ENCODE data around the gene TUBB4B. TPM values are rescaled to one million over a fixed set of nuclear protein-coding genes. Genes with fewer than 3 reads are reported as not detected.

The TUBB4B gene
- total RNA-seq, 4 donors from 2014 or later, result 92.0 to 213 (median 150) TPM

DNA sequence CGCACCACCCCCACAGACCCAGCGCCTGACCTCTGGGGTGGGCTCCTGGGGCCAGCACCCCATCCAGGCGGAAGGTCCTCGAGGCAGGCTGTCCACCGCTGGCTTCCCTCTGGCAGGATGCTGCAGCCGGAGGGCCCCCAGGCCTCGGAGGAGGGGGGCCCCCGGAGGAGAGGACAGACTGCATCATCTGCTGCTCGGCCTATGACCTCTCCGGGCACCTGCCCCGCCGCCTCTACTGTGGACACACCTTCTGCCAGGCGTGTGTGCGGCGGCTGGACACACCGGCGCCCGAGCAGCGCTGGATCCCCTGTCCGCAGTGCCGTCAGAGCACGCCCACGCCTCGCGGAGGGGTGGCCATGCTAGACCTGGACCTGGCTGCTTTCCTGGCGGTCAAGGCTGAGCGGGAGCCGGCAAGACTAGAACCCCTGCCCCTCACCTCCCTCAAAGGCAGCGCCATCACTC lies 12.6 kb upstream of the TUBB4B start:
- TF ChIP-seq, protein P1, sequence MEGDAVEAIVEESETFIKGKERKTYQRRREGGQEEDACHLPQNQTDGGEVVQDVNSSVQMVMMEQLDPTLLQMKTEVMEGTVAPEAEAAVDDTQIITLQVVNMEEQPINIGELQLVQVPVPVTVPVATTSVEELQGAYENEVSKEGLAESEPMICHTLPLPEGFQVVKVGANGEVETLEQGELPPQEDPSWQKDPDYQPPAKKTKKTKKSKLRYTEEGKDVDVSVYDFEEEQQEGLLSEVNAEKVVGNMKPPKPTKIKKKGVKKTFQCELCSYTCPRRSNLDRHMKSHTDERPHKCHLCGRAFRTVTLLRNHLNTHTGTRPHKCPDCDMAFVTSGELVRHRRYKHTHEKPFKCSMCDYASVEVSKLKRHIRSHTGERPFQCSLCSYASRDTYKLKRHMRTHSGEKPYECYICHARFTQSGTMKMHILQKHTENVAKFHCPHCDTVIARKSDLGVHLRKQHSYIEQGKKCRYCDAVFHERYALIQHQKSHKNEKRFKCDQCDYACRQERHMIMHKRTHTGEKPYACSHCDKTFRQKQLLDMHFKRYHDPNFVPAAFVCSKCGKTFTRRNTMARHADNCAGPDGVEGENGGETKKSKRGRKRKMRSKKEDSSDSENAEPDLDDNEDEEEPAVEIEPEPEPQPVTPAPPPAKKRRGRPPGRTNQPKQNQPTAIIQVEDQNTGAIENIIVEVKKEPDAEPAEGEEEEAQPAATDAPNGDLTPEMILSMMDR (IDR thresholded peaks at IDR 0.05; ENCODE audit: low read depth), result no peak

DNA sequence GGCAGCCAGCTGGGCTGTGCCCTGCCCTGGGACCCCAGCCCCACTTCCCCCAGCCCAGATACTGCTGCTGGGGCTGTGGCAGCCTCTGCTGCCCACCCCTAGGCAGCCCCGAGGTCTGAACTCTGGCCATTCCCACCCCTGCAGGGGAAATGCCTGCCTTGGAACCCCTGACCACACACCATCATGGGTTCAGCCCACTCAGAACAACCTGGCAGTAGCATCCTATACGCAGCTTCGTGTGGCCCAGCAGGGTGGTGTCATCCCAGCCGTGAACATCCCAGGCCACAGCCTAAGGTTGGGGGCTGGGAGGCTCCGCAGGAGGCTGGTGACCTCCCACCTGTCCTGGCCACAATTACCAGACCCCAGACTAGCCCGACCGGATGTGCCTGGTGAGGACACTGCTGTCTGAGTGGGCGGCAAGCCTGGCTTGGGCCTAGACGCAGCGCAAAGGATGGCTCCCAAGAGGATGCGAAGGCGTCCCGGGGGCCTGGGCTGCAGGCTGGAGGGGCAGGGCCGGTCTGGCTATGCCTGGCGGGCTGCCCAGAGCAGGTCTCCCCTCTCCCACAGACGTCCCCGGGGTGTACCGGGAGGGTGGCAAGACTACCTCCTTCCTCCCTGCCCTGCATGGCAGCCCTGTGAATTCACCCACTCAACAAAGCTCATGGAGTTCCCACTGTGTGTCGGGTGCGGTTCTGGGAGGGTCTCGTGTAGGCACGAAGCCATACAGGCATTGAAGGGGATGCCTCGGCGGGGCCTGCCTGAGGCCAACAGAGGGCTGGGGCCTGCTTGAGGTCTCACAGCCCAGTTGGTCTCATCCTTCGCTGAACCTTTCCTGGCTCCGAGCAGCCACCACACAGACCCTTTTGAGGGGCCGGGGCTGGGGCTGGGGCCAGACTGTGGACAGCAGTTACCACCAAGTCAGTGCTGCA lies 11.9 kb upstream of the TUBB4B start:
- TF ChIP-seq, protein P1 (IDR thresholded peaks at IDR 0.05; ENCODE audit: low read depth), result no peak

DNA sequence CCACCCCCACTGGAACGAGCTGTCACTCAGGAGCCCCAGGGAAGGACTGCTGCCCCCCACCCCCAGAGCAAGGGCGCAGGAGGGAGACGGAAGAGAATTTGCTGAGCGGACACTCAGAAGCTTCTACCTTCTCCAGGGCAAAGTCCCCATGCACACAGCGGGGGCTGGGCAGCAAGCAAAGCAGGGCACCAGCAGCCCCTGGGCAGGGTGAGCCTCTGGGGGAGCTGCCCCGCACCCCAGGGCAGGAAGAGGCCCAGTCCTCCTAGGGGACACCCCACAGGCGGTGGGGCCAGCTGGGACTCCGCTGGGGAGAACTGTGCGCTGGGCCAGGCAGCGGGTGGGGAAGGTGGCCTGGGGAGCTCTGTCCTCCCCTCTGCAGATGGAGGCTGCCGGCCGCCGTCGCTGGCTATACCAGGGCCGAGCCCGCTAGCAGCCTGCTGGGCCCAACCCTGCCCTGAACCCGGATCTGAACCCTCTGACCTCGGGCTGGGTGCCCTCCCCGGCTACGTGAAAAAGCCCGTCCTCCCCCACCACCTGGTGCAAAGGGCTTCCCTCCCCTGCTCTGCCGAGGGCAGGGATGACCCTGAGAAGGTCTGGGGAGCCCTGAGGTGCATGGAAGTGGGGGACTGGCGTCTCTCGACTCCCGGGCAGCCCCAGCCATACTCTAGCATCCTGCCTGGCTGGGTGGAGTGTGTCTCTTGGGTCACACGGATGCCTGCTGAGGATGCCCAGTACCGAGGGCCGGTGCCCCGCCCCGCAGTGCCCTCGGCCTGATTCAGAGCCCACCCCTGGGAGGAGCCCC lies 11.0 kb upstream of the TUBB4B start:
- TF ChIP-seq, protein P1 (IDR thresholded peaks at IDR 0.05; ENCODE audit: low read depth), result no peak

DNA sequence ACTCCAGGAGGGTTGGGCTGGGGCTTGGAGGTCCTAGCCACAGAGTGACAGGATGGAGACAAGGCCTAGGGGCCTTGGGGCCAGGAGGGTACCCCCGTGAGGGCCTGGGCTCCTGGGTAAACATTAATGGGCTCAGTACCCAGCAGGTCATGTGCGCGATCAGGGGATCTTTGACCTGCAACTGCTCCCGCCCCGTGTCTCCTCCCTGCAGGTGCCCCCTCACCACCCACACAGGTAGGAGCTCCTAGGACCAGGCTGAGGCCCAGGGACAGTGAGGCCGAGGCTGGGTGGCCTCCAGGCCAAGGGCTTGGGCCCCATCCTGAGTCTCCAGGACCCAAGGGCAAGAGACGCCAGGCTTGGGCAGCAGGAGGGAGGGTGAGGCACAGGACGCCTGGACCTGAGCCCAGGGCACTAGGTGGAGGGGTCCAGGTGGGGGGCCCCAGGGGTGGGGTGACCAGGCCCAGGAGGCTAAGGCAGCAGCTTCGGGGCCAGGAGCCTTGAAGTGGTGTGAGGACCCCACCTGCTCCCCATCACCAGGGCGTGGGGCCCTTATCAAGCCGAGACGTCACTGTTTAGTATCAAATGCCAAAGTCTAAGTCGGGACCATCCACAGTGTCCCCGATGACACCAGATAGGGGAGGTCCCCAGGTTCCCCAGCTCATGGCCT lies 10.2 kb upstream of the TUBB4B start, which contains the start of gene SLC34A3:
TSS of gene SLC34A3 (plus strand) at position 197 of the 667 bp plus-strand sequence. CDS start 802 bp downstream, outside the sequence.
- TF ChIP-seq, protein P1 (IDR thresholded peaks at IDR 0.05; ENCODE audit: low read depth), result no peak

DNA sequence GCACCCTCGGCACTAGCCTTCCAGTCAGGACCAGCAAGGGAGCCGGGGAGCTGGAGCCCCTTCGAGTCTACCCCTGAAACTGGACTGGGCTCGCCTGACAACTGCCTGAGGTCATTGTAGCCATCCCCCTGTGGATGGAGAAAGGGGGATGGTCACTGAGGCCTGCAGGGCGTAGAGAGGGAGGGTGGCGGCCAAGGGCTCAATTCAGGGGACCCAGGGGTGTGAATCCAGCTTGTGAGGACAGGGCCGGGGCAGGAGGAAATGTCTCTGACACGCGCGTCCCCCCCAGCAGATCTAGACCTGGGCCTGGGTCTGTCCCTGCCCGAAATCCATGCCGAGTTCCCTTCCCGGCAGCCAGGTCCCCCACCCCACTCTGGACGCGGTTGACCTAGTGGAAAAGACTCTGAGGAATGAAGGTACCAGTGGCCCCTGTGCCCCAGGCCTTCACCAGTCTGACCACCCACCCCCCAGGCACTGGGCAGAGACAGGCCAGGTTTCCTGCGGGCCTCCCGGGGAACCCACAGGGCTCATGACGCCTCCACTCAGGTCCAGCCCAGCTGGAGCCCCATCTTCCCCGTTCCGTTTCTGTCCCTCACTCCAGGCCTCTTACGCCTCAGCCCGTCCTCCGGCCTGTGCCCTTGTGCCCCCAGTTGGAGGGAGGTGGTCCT lies 9.6 kb upstream of the TUBB4B start:
- TF ChIP-seq, protein P1 (IDR thresholded peaks at IDR 0.05; ENCODE audit: low read depth), result no peak

DNA sequence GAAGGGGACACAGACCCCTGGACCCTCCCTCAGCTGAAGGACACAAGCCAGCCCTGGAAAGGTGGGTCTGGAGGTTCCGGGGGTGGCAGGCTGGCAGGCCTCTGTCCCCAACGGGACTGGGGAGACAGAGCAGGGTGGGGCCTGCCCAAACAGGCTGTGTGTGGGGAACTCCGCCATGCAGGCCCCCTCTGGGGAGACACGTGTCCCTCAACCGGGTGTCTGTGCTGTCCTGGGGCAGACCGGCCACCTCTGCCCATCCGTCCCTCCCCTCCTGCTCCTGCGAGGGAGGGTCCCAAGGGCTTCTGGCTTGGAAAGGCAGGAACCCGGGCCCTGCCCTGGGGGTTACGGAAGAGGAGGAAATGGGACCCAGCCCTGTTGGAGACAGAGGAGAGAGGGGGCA lies 9.0 kb upstream of the TUBB4B start:
- TF ChIP-seq, protein P1 (IDR thresholded peaks at IDR 0.05; ENCODE audit: low read depth), result no peak

All from subcutaneous adipose tissue (tissue), 4 donors.